PFSK-1 (cell line): ENCODE data around the gene CNOT3.
A peak's percentile ranks its signal among the peaks of the same experiment; 100 is the strongest.

Experiments
- POLR2AphosphoS5 ChIP-seq: IDR thresholded peaks from 2 replicates; pipeline ENCODE4 v1.6.1; 2012; ENCODE audit warnings: low read depth, mild to moderate bottlenecking, control low read depth, low read length, moderate library complexity
- SIN3A ChIP-seq: IDR thresholded peaks from 2 replicates; pipeline ENCODE4 v1.6.1; 2012; ENCODE audit warnings: mild to moderate bottlenecking, low read length, moderate library complexity, borderline replicate concordance; ENCODE audit not compliant: insufficient read depth
- TAF1 ChIP-seq: IDR thresholded peaks from 2 replicates; pipeline ENCODE4 v1.6.1; 2012; ENCODE audit warnings: low read length, control low read depth, borderline replicate concordance; ENCODE audit not compliant: insufficient read depth

GRCh38 chr19:54189145-54189734, 51.7 kb downstream of the CNOT3 start, which contains the start of gene MBOAT7:
- TF ChIP-seq POLR2AphosphoS5 (peak; percentile 86; the same call in 1 of the 2 replicates), TAF1 (peak; percentile 80; the same call in 1 of the 2 replicates), SIN3A (no peak)
